ENCODE data around the gene DRC7. TPM values are rescaled to one million over a fixed set of nuclear protein-coding genes. Genes with fewer than 3 reads are reported as not detected.
A peak's percentile ranks its signal among the peaks of the same experiment; 100 is the strongest.

Gene DRC7
- total RNA-seq: not detected
- long read RNA-seq, donor 1: 0 reads
- long read RNA-seq, donor 2: 0 reads

GRCh38 chr16:57694725-57695679 lies at the start of gene DRC7:
TSS of gene DRC7 (plus strand) at chr16:57694806. CDS start at chr16:57697950, 3,144 bp downstream.
- DNase-seq (ENCODE audit: low spot score): no peak
- intact Hi-C loops (cut with DNase I): no loop called here

GRCh38 chr16:57645169-57645568 lies 49.4 kb upstream of the DRC7 start:
- no peak for DNase-seq (ENCODE audit: low spot score)
- intact Hi-C loops (cut with DNase I): loop anchor here in 1 of 2 donors (5.0 kb wide), 2 partner anchors 53 to 68 kb away; no protein-coding TSS in a partner anchor

- no peak for DNase-seq (ENCODE audit: low spot score)
- intact Hi-C loops (cut with DNase I): loop anchor here in 1 of 2 donors (5.0 kb wide), 2 partner anchors 54 to 69 kb away; no protein-coding TSS in a partner anchor
Observed at GRCh38 chr16:57645691-57646387, 48.8 kb upstream of the DRC7 start.

- no peak for DNase-seq (ENCODE audit: low spot score)
- intact Hi-C loops (cut with DNase I): loop anchor here in 1 of 2 donors (5.0 kb wide), 2 partner anchors 54 to 69 kb away; no protein-coding TSS in a partner anchor
Observed at GRCh38 chr16:57646388-57647039, 48.1 kb upstream of the DRC7 start.

- intact Hi-C loops (cut with DNase I): loop anchor here in 1 of 2 donors (5.0 kb wide), 2 partner anchors 55 to 70 kb away; no protein-coding TSS in a partner anchor
- DNase-seq (ENCODE audit: low spot score): no peak
Observed at GRCh38 chr16:57647136-57647875, 47.3 kb upstream of the DRC7 start.

GRCh38 chr16:57648125-57648524 lies 46.5 kb upstream of the DRC7 start:
- intact Hi-C loops (cut with DNase I): loop anchor here in 1 of 2 donors (5.0 kb wide), 2 partner anchors 56 to 71 kb away; no protein-coding TSS in a partner anchor
- DNase-seq (ENCODE audit: low spot score): no peak

- DNase-seq (ENCODE audit: low spot score): peak; percentile 94
- intact Hi-C loops (cut with DNase I): loop anchor here in 1 of 2 donors (5.0 kb wide), 2 partner anchors 57 to 72 kb away; no protein-coding TSS in a partner anchor
Observed at GRCh38 chr16:57648581-57649442, 45.8 kb upstream of the DRC7 start.

GRCh38 chr16:57649443-57649751 lies 45.2 kb upstream of the DRC7 start:
- intact Hi-C loops (cut with DNase I): loop anchor here in 1 of 2 donors (5.0 kb wide), 2 partner anchors 57 to 72 kb away; no protein-coding TSS in a partner anchor
- no peak for DNase-seq (ENCODE audit: low spot score)

GRCh38 chr16:57649846-57650245 lies 44.8 kb upstream of the DRC7 start:
- DNase-seq (ENCODE audit: low spot score): no peak

GRCh38 chr16:57651344-57652333 lies 43.0 kb upstream of the DRC7 start:
- no peak for DNase-seq (ENCODE audit: low spot score)
- intact Hi-C loops (cut with DNase I): no loop called here

More at GRCh38 chr16:57649846-57650245, 44.8 kb upstream of the DRC7 start:
- intact Hi-C loops (cut with DNase I): loop anchor here (1.0 to 5.0 kb wide), 3 partner anchors 58 to 73 kb away; no protein-coding TSS in a partner anchor

- no peak for DNase-seq (ENCODE audit: low spot score)
- intact Hi-C loops (cut with DNase I): no loop called here
Observed at GRCh38 chr16:57652695-57653471, 41.7 kb upstream of the DRC7 start.

GRCh38 chr16:57653936-57654335 lies 40.7 kb upstream of the DRC7 start:
- intact Hi-C loops (cut with DNase I): no loop called here
- DNase-seq (ENCODE audit: low spot score): no peak

GRCh38 chr16:57656342-57656955 lies 38.2 kb upstream of the DRC7 start:
- DNase-seq (ENCODE audit: low spot score): no peak
- intact Hi-C loops (cut with DNase I): no loop called here

GRCh38 chr16:57657228-57657627 lies 37.4 kb upstream of the DRC7 start:
- intact Hi-C loops (cut with DNase I): no loop called here
- DNase-seq (ENCODE audit: low spot score): no peak

GRCh38 chr16:57658130-57658877 lies 36.3 kb upstream of the DRC7 start:
- intact Hi-C loops (cut with DNase I): no loop called here

More at GRCh38 chr16:57658130-57658877, 36.3 kb upstream of the DRC7 start:
- DNase-seq (ENCODE audit: low spot score): no peak
